Measurements from ENCODE around the gene COTL1. TPM values are rescaled to one million over a fixed set of nuclear protein-coding genes. Genes with fewer than 3 reads are reported as not detected.

The COTL1 gene
- total and polyA plus RNA-seq, 11 donors: 5.2 to 120 (median 11.0) TPM

DNA sequence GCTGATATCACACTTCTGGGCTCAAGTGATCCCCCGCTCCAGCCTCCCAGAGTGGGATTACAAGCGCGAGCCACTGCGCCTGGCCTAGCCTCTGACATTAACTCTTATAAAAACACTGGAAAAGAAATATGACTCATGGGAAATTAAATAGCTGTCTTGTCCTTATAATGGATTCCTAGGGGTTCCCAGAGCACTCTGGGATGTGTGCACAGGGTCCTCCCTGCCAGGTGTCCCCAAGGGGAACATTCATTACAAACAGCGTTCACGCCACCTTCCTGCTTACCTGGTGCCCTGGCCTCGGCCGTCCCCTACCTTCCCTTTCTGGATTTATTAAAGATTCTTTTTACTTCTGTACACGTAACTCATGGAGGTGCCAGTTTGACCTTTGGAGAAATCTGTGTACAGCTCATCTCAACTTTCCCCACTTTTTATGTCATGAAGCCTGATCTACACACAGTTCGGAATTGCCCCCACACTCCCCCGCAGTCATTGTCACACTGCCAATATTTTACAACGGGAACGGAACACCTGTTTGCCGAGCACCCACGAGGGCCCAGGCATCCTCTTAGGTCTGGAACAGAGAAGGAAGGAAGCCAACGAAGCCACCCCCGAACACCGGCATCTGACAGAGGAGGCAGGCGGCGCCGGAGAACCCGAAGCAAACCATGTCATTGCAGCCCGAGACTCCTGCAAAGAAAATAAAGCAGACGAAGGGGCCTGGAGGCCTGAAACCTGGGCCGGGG lies 73.7 kb downstream of the COTL1 start:
- Histone ChIP-seq H3K4me3 (no peak overlapping the region), H3K36me3 (no peaks in the 10 kb centered on the region), H3K27me3 (peaks cover 0 to 10% (median 0%) of the 10 kb centered on the region in 9 donors), H3K9me3 (no peaks in the 10 kb centered on the region), H3K4me1 (peaks cover 0 to 16% (median 0%) of the 10 kb centered on the region in 12 donors), H3K27ac (no peak overlapping the region)
- ATAC-seq (peak in 1 of 4 donors; percentile 56), DNase-seq (peak in 1 of 5 donors; percentile 24)
- 60 to 69% (median 62%) methylated on average over 24 to 25 of the region's 25 CpGs for WGBS, 4 donors
- no peak for TF ChIP-seq POLR2A (IDR thresholded peaks at IDR 0.05)
- TF ChIP-seq, protein P1, sequence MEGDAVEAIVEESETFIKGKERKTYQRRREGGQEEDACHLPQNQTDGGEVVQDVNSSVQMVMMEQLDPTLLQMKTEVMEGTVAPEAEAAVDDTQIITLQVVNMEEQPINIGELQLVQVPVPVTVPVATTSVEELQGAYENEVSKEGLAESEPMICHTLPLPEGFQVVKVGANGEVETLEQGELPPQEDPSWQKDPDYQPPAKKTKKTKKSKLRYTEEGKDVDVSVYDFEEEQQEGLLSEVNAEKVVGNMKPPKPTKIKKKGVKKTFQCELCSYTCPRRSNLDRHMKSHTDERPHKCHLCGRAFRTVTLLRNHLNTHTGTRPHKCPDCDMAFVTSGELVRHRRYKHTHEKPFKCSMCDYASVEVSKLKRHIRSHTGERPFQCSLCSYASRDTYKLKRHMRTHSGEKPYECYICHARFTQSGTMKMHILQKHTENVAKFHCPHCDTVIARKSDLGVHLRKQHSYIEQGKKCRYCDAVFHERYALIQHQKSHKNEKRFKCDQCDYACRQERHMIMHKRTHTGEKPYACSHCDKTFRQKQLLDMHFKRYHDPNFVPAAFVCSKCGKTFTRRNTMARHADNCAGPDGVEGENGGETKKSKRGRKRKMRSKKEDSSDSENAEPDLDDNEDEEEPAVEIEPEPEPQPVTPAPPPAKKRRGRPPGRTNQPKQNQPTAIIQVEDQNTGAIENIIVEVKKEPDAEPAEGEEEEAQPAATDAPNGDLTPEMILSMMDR (IDR thresholded peaks at IDR 0.05): no peak
- intact Hi-C loops (cut with DNase I): no loop called here

DNA sequence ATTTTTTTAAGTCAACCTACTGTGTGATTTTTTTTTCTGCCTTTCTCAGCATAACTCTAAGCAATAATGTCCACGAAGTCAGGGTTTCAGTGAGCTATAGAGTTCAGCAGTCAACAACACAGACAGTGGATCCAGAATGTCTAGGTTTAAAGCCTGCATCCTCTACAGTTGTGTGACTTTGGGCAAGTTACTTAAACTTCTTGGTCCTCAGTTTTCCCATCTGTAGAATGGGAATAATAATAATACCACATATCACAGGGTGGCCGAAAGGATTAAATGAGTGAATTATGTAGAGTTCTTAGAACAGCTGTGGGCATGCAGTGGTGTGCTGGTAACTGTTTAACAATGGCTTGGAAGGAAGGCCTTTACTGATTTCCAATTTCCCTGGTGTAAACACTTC lies 74.6 kb downstream of the COTL1 start:
- DNase-seq (no peak), ATAC-seq (no peak)
- Histone ChIP-seq H3K36me3 (no peaks in the 10 kb centered on the region), H3K27me3 (peaks cover 0 to 10% (median 0%) of the 10 kb centered on the region in 9 donors), H3K4me1 (peaks cover 0 to 12% (median 0%) of the 10 kb centered on the region in 12 donors), H3K27ac (no peak overlapping the region), H3K9me3 (no peaks in the 10 kb centered on the region), H3K4me3 (no peak overlapping the region)
- intact Hi-C loops (cut with DNase I): no loop called here
- TF ChIP-seq, protein P1 (IDR thresholded peaks at IDR 0.05): no peak
- TF ChIP-seq POLR2A (IDR thresholded peaks at IDR 0.05): no peak
- 90 to 95% (median 94%) methylated on average over 2 of the region's 2 CpGs for WGBS, 4 donors

DNA sequence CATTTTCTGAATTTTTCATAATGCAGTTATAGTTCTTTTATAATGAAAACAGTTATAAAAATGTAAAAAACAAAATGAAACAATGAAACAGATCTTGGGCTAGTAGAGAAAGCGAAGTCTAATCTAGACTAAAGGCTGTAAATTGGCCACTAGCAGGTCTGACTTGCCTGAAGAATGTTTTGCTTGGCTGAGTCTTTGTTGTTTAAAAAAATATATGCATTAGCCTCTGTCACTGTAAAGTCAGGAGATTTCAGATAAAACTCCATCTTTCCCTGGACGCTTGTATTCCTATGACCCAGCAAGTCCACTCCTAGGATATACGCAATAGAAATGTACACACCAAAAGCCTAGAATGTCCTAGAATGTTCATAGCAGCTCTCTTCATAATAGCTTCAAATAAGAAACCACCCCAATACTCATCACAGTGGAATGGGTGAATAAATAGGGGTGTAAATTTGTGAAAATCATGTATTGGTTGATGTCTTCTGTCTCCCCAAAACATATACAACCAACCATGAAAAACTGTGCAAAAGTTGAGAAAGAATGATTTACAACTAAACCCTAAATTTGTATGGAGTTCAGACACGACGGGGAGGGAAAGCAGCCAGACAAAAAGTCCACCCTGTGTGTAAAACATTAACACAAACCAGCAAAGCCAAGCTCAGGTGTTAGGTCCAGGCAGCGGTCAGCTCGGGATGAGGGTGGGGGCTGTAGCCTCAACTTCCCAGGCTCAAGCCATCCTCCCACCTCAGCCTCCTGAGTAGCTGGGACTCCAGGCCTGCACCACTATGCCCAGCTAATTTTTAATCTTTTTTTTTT lies 75.7 kb downstream of the COTL1 start:
- WGBS, 4 donors: 89 to 94% (median 92%) methylated on average over 7 of the region's 7 CpGs
- intact Hi-C loops (cut with DNase I): no loop called here
- no peak for DNase-seq

More for the DNA sequence above, 75.7 kb downstream of the COTL1 start:
- H3K4me3 ChIP-seq: no peak overlapping the region
- H3K27ac ChIP-seq: no peak overlapping the region
- no peak for ATAC-seq
- H3K36me3 ChIP-seq: no peaks in the 10 kb centered on the region
- peaks cover 0 to 10% (median 0%) of the 10 kb centered on the region in 9 donors for H3K27me3 ChIP-seq
- TF ChIP-seq, protein P1 (IDR thresholded peaks at IDR 0.05): no peak
- TF ChIP-seq POLR2A (IDR thresholded peaks at IDR 0.05): no peak
- H3K9me3 ChIP-seq: no peaks in the 10 kb centered on the region
- peaks cover 0 to 12% (median 0%) of the 10 kb centered on the region in 12 donors for H3K4me1 ChIP-seq

Measured in heart left ventricle (tissue), 16 donors.